IPS-NIHi7 (cell line): ENCODE measurements around the gene CCDC187.

Experiments
- DNase-seq: peaks from one replicate; pipeline ENCODE4 v3.0.0; 2012; ENCODE audit warnings: mixed read lengths; ENCODE audit errors: extremely low spot score

CCDC187 gene

GRCh38 chr9:136297766-136298735 is 5.8 kb downstream of the CCDC187 start:
- no peak for DNase-seq

GRCh38 chr9:136297016-136297691 is 6.7 kb downstream of the CCDC187 start:
- no peak for DNase-seq

- no peak for DNase-seq
Measured at GRCh38 chr9:136296434-136297015, 7.4 kb downstream of the CCDC187 start.

GRCh38 chr9:136295542-136296433 is 8.1 kb downstream of the CCDC187 start:
- no peak for DNase-seq

- DNase-seq, result no peak
Measured at GRCh38 chr9:136295055-136295454, 8.8 kb downstream of the CCDC187 start.

GRCh38 chr9:136294437-136294836 is 9.5 kb downstream of the CCDC187 start:
- DNase-seq, result no peak

GRCh38 chr9:136293476-136294077 is 10.3 kb downstream of the CCDC187 start:
- no peak for DNase-seq

- no peak for DNase-seq
Measured at GRCh38 chr9:136292591-136293448, 11.1 kb downstream of the CCDC187 start.

- no peak for DNase-seq
Measured at GRCh38 chr9:136292026-136292538, 11.8 kb downstream of the CCDC187 start.

GRCh38 chr9:136291306-136292025 is 12.4 kb downstream of the CCDC187 start:
- no peak for DNase-seq

GRCh38 chr9:136290508-136291000 is 13.3 kb downstream of the CCDC187 start:
- no peak for DNase-seq

- no peak for DNase-seq
Measured at GRCh38 chr9:136289651-136290507, 14.0 kb downstream of the CCDC187 start.

GRCh38 chr9:136287960-136288753 is 15.7 kb downstream of the CCDC187 start:
- DNase-seq, result no peak

GRCh38 chr9:136286987-136287379 is 16.9 kb downstream of the CCDC187 start:
- DNase-seq, result no peak

- DNase-seq, result no peak
Measured at GRCh38 chr9:136286359-136286986, 17.4 kb downstream of the CCDC187 start.

GRCh38 chr9:136285501-136286358 is 18.2 kb downstream of the CCDC187 start:
- no peak for DNase-seq
